DOHH2 (cell line): ENCODE results near the gene DCBLD2.

Experiments
- H3F3A ChIP-seq: fragments of 200-600 bp; sonication (generic), shearing (Covaris generic); 2 replicates; pipeline ENCODE4 v1.6.0; 2016; ENCODE audit warnings: antibody characterized with exemption, mild to moderate bottlenecking; ENCODE audit not compliant: control insufficient read depth, insufficient read depth
- H3K27ac ChIP-seq: fragments of 200-600 bp; sonication (generic); 2 replicates; pipeline ENCODE4 v1.5.1; 2014; ENCODE audit warnings: low read depth, mild to moderate bottlenecking, low read length, moderate library complexity
- H3K27me3 ChIP-seq: fragments of 200-600 bp; sonication (generic); 2 replicates; pipeline ENCODE4 v1.6.1; 2014; ENCODE audit warnings: mild to moderate bottlenecking, low read length, mixed read lengths; ENCODE audit not compliant: control insufficient read depth
- H3K36me3 ChIP-seq: fragments of 200-600 bp; sonication (generic); 2 replicates; pipeline ENCODE4 v1.6.1; 2014; ENCODE audit warnings: mild to moderate bottlenecking, low read length, moderate library complexity, mixed read lengths; ENCODE audit not compliant: control insufficient read depth
- H3K4me1 ChIP-seq: fragments of 200-600 bp; sonication (generic); 2 replicates; pipeline ENCODE4 v1.6.1; 2014; ENCODE audit warnings: mild to moderate bottlenecking, low read length, mixed read lengths; ENCODE audit not compliant: control insufficient read depth
- H3K4me2 ChIP-seq: fragments of 200-600 bp; sonication (generic); 2 replicates; pipeline ENCODE4 v1.6.0; 2014; ENCODE audit warnings: mild to moderate bottlenecking, low read length, moderate library complexity
- H3K4me3 ChIP-seq: fragments of 200-600 bp; sonication (generic); 2 replicates; pipeline ENCODE4 v1.5.1; 2014; ENCODE audit warnings: mild to moderate bottlenecking, low read length, mixed read lengths
- H3K79me2 ChIP-seq: fragments of 200-600 bp; sonication (generic); 2 replicates; pipeline ENCODE4 v1.6.1; 2014; ENCODE audit warnings: mild to moderate bottlenecking, low read length, mixed read lengths; ENCODE audit not compliant: control insufficient read depth
- H3K9me2 ChIP-seq: fragments of 200-600 bp; sonication (generic); replicated peaks from 2 replicates; pipeline ENCODE4 v1.6.1; 2014; ENCODE audit warnings: mild to moderate bottlenecking, low read length, mixed read lengths; ENCODE audit not compliant: control insufficient read depth
- H3K9me3 ChIP-seq: fragments of 200-600 bp; sonication (generic); 2 replicates; pipeline ENCODE4 v1.6.1; 2014; ENCODE audit warnings: antibody characterized with exemption, low read length, mixed read lengths; ENCODE audit not compliant: control insufficient read depth, insufficient read depth
- H4K20me1 ChIP-seq: fragments of 200-600 bp; sonication (generic); 2 replicates; pipeline ENCODE4 v1.6.0; 2014; ENCODE audit warnings: low read depth, mild to moderate bottlenecking, antibody characterized with exemption, low read length, moderate library complexity; ENCODE audit not compliant: control insufficient read depth, insufficient read depth
- EZH2phosphoT487 ChIP-seq: fragments of 200-600 bp; sonication (generic); IDR thresholded peaks from 2 replicates; pipeline ENCODE4 v1.6.1; 2017; ENCODE audit warnings: borderline replicate concordance, mild to moderate bottlenecking, antibody characterized with exemption, low read length, moderate library complexity, mixed read lengths
- TF ChIP-seq, protein P1 (sequence below): fragments of 200-600 bp; sonication (generic); IDR thresholded peaks from one replicate; pipeline ENCODE4 v1.5.1; 2014; ENCODE audit warnings: antibody characterized with exemption, mild to moderate bottlenecking, low read depth, low read length; ENCODE audit not compliant: poor library complexity, severe bottlenecking

Gene DCBLD2

DNA sequence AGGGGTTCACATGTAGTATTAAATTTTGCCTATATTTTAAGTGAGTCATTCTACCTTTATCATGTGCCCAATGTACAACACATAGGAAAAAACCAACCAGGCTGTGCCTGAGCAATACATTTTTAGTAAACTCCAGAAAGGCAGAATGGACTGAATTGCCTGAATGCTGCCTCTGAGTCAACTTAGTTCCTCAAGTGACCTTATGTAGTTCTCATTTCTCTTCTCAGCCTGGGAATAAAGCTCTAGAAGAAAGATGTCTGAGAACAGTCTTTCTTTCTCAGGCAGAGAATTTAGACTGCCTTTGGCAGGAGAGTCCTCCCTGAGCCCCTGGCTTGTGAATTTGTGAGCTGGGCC is 125.4 kb downstream of the DCBLD2 start:
- Histone ChIP-seq H3K79me2 (no peaks in the 10 kb centered on the region), H3K4me3 (no peak overlapping the region), H3K36me3 (peaks cover 72% of the 10 kb centered on the region), H3K27ac (no peak overlapping the region), H3K4me1 (peaks cover 8% of the 10 kb centered on the region), H3K27me3 (no peaks in the 10 kb centered on the region), H3K9me3 (no peaks in the 10 kb centered on the region), H3K4me2 (no peak overlapping the region), H3F3A (no peaks in the 10 kb centered on the region), H3K9me2 (no peaks in the 10 kb centered on the region), H4K20me1 (no peaks in the 10 kb centered on the region)
- TF ChIP-seq, protein P1, sequence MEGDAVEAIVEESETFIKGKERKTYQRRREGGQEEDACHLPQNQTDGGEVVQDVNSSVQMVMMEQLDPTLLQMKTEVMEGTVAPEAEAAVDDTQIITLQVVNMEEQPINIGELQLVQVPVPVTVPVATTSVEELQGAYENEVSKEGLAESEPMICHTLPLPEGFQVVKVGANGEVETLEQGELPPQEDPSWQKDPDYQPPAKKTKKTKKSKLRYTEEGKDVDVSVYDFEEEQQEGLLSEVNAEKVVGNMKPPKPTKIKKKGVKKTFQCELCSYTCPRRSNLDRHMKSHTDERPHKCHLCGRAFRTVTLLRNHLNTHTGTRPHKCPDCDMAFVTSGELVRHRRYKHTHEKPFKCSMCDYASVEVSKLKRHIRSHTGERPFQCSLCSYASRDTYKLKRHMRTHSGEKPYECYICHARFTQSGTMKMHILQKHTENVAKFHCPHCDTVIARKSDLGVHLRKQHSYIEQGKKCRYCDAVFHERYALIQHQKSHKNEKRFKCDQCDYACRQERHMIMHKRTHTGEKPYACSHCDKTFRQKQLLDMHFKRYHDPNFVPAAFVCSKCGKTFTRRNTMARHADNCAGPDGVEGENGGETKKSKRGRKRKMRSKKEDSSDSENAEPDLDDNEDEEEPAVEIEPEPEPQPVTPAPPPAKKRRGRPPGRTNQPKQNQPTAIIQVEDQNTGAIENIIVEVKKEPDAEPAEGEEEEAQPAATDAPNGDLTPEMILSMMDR = no peak
- TF ChIP-seq EZH2phosphoT487 = no peak

- no peaks in the 10 kb centered on the region for H3K9me3 ChIP-seq
- no peaks in the 10 kb centered on the region for H3K9me2 ChIP-seq
- H3K36me3 ChIP-seq = peaks cover 76% of the 10 kb centered on the region
- no peaks in the 10 kb centered on the region for H3F3A ChIP-seq
- peaks cover 11% of the 10 kb centered on the region for H3K4me1 ChIP-seq
- no peak overlapping the region for H3K4me3 ChIP-seq
- H3K79me2 ChIP-seq = no peaks in the 10 kb centered on the region
- no peak overlapping the region for H3K27ac ChIP-seq
- TF ChIP-seq, protein P1 = no peak
- TF ChIP-seq EZH2phosphoT487 = no peak
- no peak overlapping the region for H3K4me2 ChIP-seq
- no peaks in the 10 kb centered on the region for H4K20me1 ChIP-seq
- H3K27me3 ChIP-seq = no peaks in the 10 kb centered on the region
These were observed 125.9 kb downstream of the DCBLD2 start for GRCh38 chr3:98775459-98776139.

DNA sequence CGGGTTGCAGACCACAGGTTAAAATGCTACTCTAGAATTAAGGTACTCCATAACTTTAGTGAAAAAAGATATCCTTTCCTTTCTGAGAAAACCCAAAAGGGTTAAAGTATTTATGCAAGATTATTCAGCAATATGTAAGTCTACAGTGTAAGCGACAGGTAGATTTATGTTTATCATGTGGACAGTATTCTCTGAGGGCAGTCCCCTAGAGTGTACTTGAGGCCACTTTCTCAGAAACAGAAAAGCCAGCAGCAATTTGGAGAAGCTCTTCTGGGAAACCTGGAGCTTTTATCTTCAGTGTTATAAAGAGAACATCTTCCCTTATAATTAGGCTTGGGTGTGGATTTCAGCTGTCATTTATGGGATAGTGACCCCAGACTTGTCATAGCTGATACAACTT is 129.5 kb downstream of the DCBLD2 start:
- Histone ChIP-seq H3K9me3 (no peaks in the 10 kb centered on the region), H4K20me1 (no peaks in the 10 kb centered on the region), H3K79me2 (no peaks in the 10 kb centered on the region; the same call in 1 of the 2 replicates), H3K9me2 (no peaks in the 10 kb centered on the region), H3K27me3 (no peaks in the 10 kb centered on the region), H3K4me1 (peaks cover 18% of the 10 kb centered on the region), H3K4me3 (no peak overlapping the region), H3K27ac (no peak overlapping the region), H3K36me3 (peaks cover 69% of the 10 kb centered on the region), H3K4me2 (no peak overlapping the region), H3F3A (no peaks in the 10 kb centered on the region)
- TF ChIP-seq EZH2phosphoT487 = no peak
- TF ChIP-seq, protein P1 = no peak
